HepG2 (cell line): Measurements from ENCODE around the gene COMMD2. TPM values are rescaled to one million over a fixed set of nuclear protein-coding genes. Genes with fewer than 3 reads are reported as not detected.

ENCODE experiments used
- ATAC-seq: fragments of 200-7000 bp; cut with Tn5 transposase; 3 replicates; pipeline ENCODE4 v1.9.1; 2020; ENCODE audit warnings: mild to moderate bottlenecking, moderate library complexity
- BruUV-seq: library from RNA; stranded (reverse); fragments of 400-500 nt; replicated peaks from 2 replicates; lab custom pipeline; 2021; lab: Mats Ljungman, UMichigan
- CTCF ChIA-PET: fragments of 300-600 bp; formaldehyde crosslinking; extraction: SDS; loops from one replicate; lab custom pipeline; 2021; ENCODE audit warnings: low total read pairs, inconsistent platforms, low intra/inter-chr PET ratio; lab: Yijun Ruan, JAX
- POLR2A ChIA-PET: fragments of 350-600 bp; sonication (Branson Sonifier 250); formaldehyde crosslinking; loops from one replicate; lab custom pipeline; 2020; ENCODE audit warnings: antibody characterized with exemption, inconsistent platforms; lab: Yijun Ruan, JAX
- DNase-seq: peaks from one replicate; pipeline ENCODE4 v3.0.0-alpha.2; 2015; ENCODE audit warnings: low spot score
- FAIRE-seq: peaks from 3 replicates; lab custom pipeline; 2011; peaks lifted over from hg19 to GRCh38; lab: Jason Lieb, UNC
- H2AFZ ChIP-seq: one replicate; pipeline ENCODE4 v1.6.1; 2011; ENCODE audit warnings: low read length, inconsistent platforms
- H3K27ac ChIP-seq: fragments of 300-600 bp; 3 replicates; pipeline ENCODE4 v1.8.0; 2011; ENCODE audit warnings: mixed run types, mild to moderate bottlenecking, mixed read lengths, low read length, inconsistent platforms; ENCODE audit not compliant: insufficient read depth; ENCODE audit errors: extremely low read length
- H3K27me3 ChIP-seq, 2 experiments: fragments of 200-600 bp in 1 of 2; 2 replicates in 1 of 2; 3 replicates in 1 of 2; pipeline versions ENCODE4 v1.6.0 to v1.8.0; 2011; ENCODE audit warnings: low read length in 2 of 2, mild to moderate bottlenecking in 2 of 2, moderate library complexity in 2 of 2, inconsistent platforms in 1 of 2; ENCODE audit not compliant: insufficient read depth in 2 of 2, control insufficient read depth in 1 of 2
- H3K36me3 ChIP-seq, 2 experiments: fragments of 200-600 bp in 1 of 2; replicated peaks in 1 of 2; 2 replicates in 1 of 2; 3 replicates in 1 of 2; pipeline versions ENCODE4 v1.5.1 to v1.8.0; 2011; ENCODE audit warnings: low read length in 2 of 2, inconsistent platforms in 1 of 2; ENCODE audit not compliant: insufficient read depth in 2 of 2, control insufficient read depth in 1 of 2
- H3K4me1 ChIP-seq: 2 replicates; pipeline ENCODE4 v1.5.1; 2012; ENCODE audit warnings: low read length, inconsistent platforms; ENCODE audit not compliant: insufficient read depth
- H3K4me2 ChIP-seq: 2 replicates; pipeline ENCODE4 v1.6.0; 2011; ENCODE audit warnings: low read depth, low read length, inconsistent platforms
- H3K4me3 ChIP-seq, 3 experiments: fragments of 200-600 bp in 1 of 3; sonication (generic), shearing (Covaris generic) in 1 of 3; replicated peaks in 1 of 3; 2 replicates each; pipeline ENCODE4 v1.5.1; 2011 to 2016; ENCODE audit warnings: low read length in 3 of 3, inconsistent platforms in 2 of 3, low read depth in 2 of 3, mild to moderate bottlenecking in 2 of 3, control low read depth in 1 of 3, mixed read lengths in 1 of 3; ENCODE audit not compliant: insufficient read depth in 1 of 3
- H3K79me2 ChIP-seq: one replicate; pipeline ENCODE4 v1.6.1; 2011; ENCODE audit warnings: low read length, inconsistent platforms; ENCODE audit not compliant: insufficient read depth
- H3K9ac ChIP-seq: 2 replicates; pipeline ENCODE4 v1.6.0; 2011; ENCODE audit warnings: mild to moderate bottlenecking, low read depth, low read length, inconsistent platforms; ENCODE audit not compliant: insufficient read depth
- H3K9me3 ChIP-seq: 2 replicates; pipeline ENCODE4 v1.5.1; 2012; ENCODE audit warnings: mild to moderate bottlenecking, low read length
- H4K20me1 ChIP-seq: 2 replicates; pipeline ENCODE4 v1.6.0; 2011; ENCODE audit warnings: inconsistent platforms, mild to moderate bottlenecking, low read length, moderate library complexity; ENCODE audit not compliant: insufficient read depth
- KLF11 ChIP-seq: IDR thresholded peaks from 2 replicates; pipeline ENCODE4 v1.6.1; 2016; ENCODE audit warnings: missing compliant biosample characterization
- KLF12 ChIP-seq: sonication (generic); formaldehyde crosslinking; IDR thresholded peaks from 2 replicates; pipeline ENCODE4 v1.4.0; 2020; ENCODE audit warnings: missing genetic modification reagents, borderline replicate concordance
- PHF21A ChIP-seq: sonication (generic); formaldehyde crosslinking; IDR thresholded peaks from 2 replicates; pipeline ENCODE4 v1.5.0; 2020; ENCODE audit warnings: mild to moderate bottlenecking, missing genetic modification reagents
- REL ChIP-seq: sonication (generic); formaldehyde crosslinking; conservative IDR thresholded peaks from 2 replicates; pipeline ENCODE4 v1.8.0; 2022; ENCODE audit warnings: mild to moderate bottlenecking, missing genetic modification reagents, moderate library complexity
- ZFP36 ChIP-seq: fragments of 150-350 bp; IDR thresholded peaks from 2 replicates; pipeline ENCODE4 v1.6.1; 2018; ENCODE audit warnings: borderline replicate concordance, low read length, low read depth; ENCODE audit not compliant: partially characterized antibody
- ZNF17 ChIP-seq: sonication (generic); formaldehyde crosslinking; IDR thresholded peaks from 2 replicates; pipeline ENCODE4 v1.5.0; 2020; ENCODE audit warnings: mild to moderate bottlenecking, missing genetic modification reagents
- ZNF720 ChIP-seq: sonication (generic); formaldehyde crosslinking; IDR thresholded peaks from 2 replicates; pipeline ENCODE4 v1.4.0; 2020; ENCODE audit warnings: missing genetic modification reagents
- ZNF766 ChIP-seq: sonication (generic); formaldehyde crosslinking; IDR thresholded peaks from 2 replicates; pipeline ENCODE4 v1.5.0; 2020; ENCODE audit warnings: missing genetic modification reagents, borderline replicate concordance
- ZNF792 ChIP-seq: IDR thresholded peaks from 2 replicates; pipeline ENCODE4 v1.6.1; 2016
- ZSCAN21 ChIP-seq: sonication (generic); formaldehyde crosslinking; IDR thresholded peaks from 2 replicates; pipeline ENCODE4 v1.8.0; 2022; ENCODE audit warnings: mild to moderate bottlenecking, missing genetic modification reagents, moderate library complexity, borderline replicate concordance
- WGBS: methylation state at CpG from one replicate; pipeline ENCODE4 v1.1.6; 2017; ENCODE audit warnings: low lambda C conversion rate; 5-methylcytosine and 5-hydroxymethylcytosine counted together
- in situ Hi-C: cut with HindIII; loops from 2 replicates; pipeline ENCODE4 v1.10.0; 2017; ENCODE audit warnings: low pct_unique_long_range_greater_than_20kb; ENCODE audit not compliant: extremely low pct_ligation_motif_present
- intact Hi-C: fragments of 100-400 bp; cut with micrococcal nuclease; formaldehyde crosslinking; loops from one replicate; pipeline ENCODE4 v1.10.0; 2022; ENCODE audit not compliant: unreplicated experiment
- polyA plus RNA-seq, 8 experiments: library from polyadenylated mRNA; depleted of rRNA in 3 of 8; stranded (reverse) in 7 of 8; unstranded in 1 of 8; fragments of >200 nt; fragmentation: Illumina TruSeq in 4 of 8; extraction: Trizol in 4 of 8; gene quantifications; 2 replicates each; pipeline versions ENCODE4 v1.2.1 to v1.2.3, GENCODE V29; 2011 to 2016; ENCODE audit warnings: low read depth in 4 of 8, missing spikeins in 1 of 8, mixed read lengths in 1 of 8; ENCODE audit not compliant: insufficient read depth in 1 of 8
- total RNA-seq, 5 experiments: library from RNA; depleted of rRNA; stranded (reverse); fragments of >200 nt; fragmentation: Illumina TruSeq; extraction: Trizol; gene quantifications; 2 replicates each; pipeline ENCODE4 v1.2.3, GENCODE V29; 2016; ENCODE audit warnings: low read depth in 1 of 5
- TF ChIP-seq, protein P1 (sequence below), 2 experiments: fragments of 450-650 bp in 1 of 2; sonication (generic) in 1 of 2; formaldehyde crosslinking; IDR thresholded peaks; 2 replicates each; pipeline versions ENCODE4 v1.5.0 to v1.8.0; 2020 to 2022; ENCODE audit warnings: mild to moderate bottlenecking in 1 of 2, missing genetic modification reagents in 1 of 2
- TF ChIP-seq, protein P2 (sequence below): sonication (generic); formaldehyde crosslinking; conservative IDR thresholded peaks from 2 replicates; pipeline ENCODE4 v1.4.0; 2020; ENCODE audit warnings: mild to moderate bottlenecking, missing genetic modification reagents, moderate library complexity
- TF ChIP-seq, protein P3 (sequence below): sonication (generic); formaldehyde crosslinking; IDR thresholded peaks from 2 replicates; pipeline ENCODE4 v1.4.0; 2020; ENCODE audit warnings: mild to moderate bottlenecking, missing genetic modification reagents

The COMMD2 gene
- total and polyA plus RNA-seq, 2 of the 13 experiments (the other 11 are each of a cell fraction or from before 2014, with no cell fraction given) = 33.0 to 57.6 TPM

DNA sequence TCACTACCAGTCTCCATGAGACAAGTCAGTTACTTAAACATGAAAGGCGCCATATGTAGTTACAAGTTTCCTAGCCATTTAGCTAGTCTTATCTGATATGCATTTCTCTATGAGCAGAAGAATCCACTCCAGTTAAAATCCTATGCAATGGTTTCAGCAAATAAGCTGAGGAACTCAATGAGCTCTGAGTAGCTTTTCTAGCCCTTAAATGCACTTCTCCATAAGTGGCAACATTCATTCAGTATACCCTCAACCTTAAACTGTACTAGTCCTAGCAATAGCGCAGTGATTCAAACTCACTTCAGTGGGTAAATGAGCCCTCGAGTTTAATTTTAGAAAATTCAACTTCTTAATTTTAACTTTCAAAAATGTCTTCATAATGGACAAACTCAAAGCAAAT lies 7.7 kb downstream of the COMMD2 start:
- Histone ChIP-seq H3K36me3 (peaks cover 4 to 35% of the 10 kb centered on the region in 2 experiments; a peak in 3 of 5 replicates), H3K27me3 (no peaks in the 10 kb centered on the region), H3K4me1 (peaks cover 6% of the 10 kb centered on the region), H3K9ac (no peak overlapping the region), H2AFZ (no peak overlapping the region), H3K9me3 (no peaks in the 10 kb centered on the region), H3K27ac (no peak overlapping the region), H3K4me2 (no peak overlapping the region), H4K20me1 (no peaks in the 10 kb centered on the region), H3K79me2 (no peaks in the 10 kb centered on the region), H3K4me3 (no peak overlapping the region)
- ChIA-PET POLR2A (no interaction called here), CTCF (no interaction called here)
- intact Hi-C loops = no loop called here
- no peak for DNase-seq
- in situ Hi-C loops = no loop called here
- no peak for FAIRE-seq
- TF ChIP-seq KLF12 (no peak), ZNF17 (no peak), KLF11 (CRISPR knock-in tag) (no peak), ZNF766 (CRISPR knock-in tag) (no peak), ZNF720 (CRISPR knock-in tag) (no peak), PHF21A (CRISPR knock-in tag) (no peak), REL (no peak), ZNF792 (CRISPR knock-in tag) (no peak), ZFP36 (no peak), ZSCAN21 (CRISPR knock-in tag) (no peak)
- TF ChIP-seq, protein P1, sequence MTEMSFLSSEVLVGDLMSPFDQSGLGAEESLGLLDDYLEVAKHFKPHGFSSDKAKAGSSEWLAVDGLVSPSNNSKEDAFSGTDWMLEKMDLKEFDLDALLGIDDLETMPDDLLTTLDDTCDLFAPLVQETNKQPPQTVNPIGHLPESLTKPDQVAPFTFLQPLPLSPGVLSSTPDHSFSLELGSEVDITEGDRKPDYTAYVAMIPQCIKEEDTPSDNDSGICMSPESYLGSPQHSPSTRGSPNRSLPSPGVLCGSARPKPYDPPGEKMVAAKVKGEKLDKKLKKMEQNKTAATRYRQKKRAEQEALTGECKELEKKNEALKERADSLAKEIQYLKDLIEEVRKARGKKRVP (CRISPR knock-in tag; IDR thresholded peaks at IDR 0.05) = no peak
- TF ChIP-seq, protein P2, sequence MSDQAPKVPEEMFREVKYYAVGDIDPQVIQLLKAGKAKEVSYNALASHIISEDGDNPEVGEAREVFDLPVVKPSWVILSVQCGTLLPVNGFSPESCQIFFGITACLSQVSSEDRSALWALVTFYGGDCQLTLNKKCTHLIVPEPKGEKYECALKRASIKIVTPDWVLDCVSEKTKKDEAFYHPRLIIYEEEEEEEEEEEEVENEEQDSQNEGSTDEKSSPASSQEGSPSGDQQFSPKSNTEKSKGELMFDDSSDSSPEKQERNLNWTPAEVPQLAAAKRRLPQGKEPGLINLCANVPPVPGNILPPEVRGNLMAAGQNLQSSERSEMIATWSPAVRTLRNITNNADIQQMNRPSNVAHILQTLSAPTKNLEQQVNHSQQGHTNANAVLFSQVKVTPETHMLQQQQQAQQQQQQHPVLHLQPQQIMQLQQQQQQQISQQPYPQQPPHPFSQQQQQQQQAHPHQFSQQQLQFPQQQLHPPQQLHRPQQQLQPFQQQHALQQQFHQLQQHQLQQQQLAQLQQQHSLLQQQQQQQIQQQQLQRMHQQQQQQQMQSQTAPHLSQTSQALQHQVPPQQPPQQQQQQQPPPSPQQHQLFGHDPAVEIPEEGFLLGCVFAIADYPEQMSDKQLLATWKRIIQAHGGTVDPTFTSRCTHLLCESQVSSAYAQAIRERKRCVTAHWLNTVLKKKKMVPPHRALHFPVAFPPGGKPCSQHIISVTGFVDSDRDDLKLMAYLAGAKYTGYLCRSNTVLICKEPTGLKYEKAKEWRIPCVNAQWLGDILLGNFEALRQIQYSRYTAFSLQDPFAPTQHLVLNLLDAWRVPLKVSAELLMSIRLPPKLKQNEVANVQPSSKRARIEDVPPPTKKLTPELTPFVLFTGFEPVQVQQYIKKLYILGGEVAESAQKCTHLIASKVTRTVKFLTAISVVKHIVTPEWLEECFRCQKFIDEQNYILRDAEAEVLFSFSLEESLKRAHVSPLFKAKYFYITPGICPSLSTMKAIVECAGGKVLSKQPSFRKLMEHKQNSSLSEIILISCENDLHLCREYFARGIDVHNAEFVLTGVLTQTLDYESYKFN (CRISPR knock-in tag) = no peak
- TF ChIP-seq, protein P3, sequence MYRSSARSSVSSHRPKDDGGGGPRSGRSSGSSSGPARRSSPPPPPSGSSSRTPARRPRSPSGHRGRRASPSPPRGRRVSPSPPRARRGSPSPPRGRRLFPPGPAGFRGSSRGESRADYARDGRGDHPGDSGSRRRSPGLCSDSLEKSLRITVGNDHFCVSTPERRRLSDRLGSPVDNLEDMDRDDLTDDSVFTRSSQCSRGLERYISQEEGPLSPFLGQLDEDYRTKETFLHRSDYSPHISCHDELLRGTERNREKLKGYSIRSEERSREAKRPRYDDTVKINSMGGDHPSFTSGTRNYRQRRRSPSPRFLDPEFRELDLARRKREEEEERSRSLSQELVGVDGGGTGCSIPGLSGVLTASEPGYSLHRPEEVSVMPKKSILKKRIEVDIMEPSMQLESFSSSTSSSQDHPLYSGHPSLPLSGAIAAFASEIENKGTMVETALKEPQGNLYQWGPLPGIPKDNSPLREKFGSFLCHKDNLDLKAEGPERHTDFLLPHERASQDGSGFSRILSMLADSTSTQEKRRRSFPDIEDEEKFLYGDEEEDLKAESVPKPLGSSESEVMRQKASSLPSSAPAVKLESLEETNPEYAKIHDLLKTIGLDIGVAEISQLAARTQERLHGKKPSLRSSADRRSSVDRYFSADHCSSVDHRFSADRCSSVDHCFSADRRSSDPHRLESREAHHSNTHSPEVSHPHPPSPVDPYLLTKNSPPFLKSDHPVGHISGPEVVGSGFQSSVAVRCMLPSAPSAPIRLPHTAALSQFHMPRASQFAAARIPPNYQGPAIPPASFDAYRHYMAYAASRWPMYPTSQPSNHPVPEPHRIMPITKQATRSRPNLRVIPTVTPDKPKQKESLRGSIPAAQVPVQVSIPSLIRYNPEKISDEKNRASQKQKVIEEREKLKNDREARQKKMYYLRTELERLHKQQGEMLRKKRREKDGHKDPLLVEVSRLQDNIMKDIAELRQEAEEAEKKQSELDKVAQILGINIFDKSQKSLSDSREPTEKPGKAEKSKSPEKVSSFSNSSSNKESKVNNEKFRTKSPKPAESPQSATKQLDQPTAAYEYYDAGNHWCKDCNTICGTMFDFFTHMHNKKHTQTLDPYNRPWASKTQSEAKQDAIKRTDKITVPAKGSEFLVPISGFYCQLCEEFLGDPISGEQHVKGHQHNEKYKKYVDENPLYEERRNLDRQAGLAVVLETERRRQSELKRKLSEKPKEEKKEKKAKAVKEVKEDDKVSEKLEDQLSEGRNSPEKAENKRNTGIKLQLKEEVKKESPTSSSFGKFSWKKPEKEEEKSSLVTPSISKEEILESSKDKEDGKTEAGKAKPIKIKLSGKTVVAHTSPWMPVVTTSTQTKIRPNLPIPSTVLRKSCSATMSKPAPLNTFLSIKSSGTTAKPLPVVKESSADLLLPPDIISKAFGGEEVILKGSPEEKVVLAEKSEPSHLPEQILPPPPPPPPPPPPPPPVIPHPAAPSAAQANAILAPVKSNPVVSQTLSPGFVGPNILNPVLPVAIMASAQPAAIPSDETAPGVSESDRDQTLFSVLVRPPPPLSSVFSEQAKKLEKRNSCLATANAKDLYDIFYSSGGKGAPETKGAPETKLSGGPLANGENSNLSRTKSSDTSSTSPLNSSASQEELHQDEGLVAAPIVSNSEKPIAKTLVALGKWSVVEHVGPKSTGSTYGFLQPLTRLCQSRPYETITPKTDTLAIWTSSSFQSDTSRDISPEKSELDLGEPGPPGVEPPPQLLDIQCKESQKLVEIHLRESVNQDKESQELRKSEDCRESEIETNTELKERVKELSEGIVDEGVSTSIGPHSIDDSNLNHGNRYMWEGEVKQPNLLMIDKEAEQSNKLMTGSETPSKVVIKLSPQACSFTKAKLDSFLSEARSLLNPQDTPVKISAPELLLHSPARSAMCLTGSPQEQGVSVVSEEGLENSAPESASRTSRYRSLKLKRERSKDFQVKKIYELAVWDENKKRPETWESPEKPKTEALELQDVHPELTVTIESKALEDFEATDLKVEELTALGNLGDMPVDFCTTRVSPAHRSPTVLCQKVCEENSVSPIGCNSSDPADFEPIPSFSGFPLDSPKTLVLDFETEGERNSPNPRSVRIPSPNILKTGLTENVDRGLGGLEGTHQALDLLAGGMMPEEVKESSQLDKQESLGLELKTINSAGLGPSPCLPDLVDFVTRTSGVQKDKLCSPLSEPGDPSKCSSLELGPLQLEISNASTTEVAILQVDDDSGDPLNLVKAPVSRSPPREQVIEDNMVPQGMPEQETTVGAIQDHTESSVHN (CRISPR knock-in tag) = no peak
- WGBS = 98% methylated on average over 3 of the region's 3 CpGs
- BruUV-seq = no TSS peak
- no peak for ATAC-seq
